Femur (tissue), 1 donor: Measurements from ENCODE around the gene GFAP.
A peak's percentile ranks its signal among the peaks of the same experiment; 100 is the strongest.

Source experiments
- DNase-seq: peaks from one replicate; pipeline ENCODE4 v3.0.0-alpha.2; 2017

The GFAP gene

DNA sequence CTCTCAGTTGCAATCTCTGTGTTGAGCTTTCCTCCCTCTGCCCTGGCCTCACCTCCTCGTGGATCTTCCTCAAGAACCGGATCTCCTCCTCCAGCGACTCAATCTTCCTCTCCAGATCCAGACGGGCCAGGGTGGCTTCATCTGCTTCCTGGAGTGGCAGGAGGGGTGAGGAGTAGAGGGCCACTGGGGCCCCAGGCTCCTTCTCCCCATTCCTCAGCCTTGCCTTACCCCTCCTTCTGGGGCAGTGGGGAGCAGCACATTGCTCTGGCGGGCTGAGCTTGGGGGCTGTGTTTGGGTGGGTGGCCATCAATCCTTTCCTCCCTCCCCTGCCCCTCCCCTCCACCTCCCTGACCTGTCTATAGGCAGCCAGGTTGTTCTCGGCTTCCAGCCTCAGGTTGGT, 1.6 kb downstream of the GFAP start:
- DNase-seq: no peak

DNA sequence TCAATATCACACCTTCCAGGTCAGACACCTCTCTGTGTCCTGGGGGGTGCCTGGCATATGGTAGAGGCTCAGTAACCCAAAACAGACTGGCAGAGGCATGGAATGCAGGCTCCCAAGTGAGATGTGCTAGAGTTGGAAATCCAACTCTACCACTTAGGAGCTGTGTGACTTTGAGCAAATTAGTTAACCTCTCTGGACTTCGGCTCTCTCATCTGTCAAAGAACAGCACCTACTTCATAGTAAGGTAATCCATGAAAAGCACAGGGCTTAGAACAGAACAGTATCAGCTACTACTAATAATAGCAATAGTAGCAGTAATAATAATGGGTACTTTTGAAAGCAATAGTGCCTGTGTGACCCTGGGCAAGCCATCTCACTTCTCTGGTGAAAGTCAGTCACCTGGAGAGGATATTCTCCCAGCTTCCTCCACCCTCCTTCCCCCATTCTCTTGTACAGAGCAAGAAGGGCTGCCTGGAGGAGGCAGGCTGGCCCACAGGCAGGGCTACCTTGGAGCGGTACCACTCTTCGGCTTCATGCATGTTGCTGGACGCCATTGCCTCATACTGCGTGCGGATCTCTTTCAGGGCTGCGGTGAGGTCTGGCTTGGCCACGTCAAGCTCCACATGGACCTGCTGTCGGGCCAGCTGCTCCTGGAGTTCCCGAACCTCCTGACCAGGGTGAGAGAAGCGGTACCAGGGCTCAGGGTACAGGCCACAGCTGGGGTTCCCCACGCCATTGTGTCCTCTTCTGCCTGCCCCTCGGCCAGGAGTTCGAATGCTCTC, 2.3 kb downstream of the GFAP start:
- no peak for DNase-seq

DNA sequence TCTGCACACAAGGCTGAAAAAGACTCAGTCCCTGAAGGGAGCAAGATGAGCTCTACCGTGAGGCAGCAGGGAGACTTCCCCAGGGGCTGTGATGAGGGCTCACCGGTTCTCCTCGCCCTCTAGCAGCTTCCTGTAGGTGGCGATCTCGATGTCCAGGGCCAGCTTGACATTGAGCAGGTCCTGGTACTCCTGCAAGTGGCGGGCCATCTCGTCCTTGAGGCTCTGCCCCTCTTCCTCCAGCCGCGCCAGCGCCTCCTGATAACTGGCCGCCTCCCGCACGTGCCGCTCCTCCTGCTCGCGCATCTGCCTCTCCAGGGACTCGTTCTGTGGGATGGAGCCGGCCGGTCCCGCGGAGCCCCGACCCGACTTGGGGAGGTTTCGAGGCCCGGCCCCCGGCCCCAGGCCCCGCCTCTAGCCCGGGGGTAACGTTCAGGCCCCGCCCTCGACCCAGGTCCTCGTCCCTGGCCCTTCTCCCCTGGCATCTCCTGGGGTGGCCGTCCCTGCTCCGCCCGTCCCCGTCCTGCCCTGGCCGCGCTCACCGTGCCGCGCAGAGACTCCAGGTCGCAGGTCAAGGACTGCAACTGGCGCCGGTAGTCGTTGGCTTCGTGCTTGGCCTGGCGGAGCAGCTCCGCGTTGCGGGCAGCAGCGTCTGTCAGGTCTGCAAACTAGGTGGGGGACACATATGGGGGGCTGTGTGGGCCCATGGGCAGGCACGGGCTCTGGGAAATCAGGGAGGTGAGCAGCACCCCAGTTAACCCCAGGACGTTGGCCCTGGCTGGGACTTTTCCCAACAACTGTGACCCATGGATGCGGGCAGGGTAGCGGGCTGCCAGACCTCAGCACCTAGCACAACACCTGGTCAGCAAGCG, 3.9 kb downstream of the GFAP start:
- DNase-seq: no peak

DNA sequence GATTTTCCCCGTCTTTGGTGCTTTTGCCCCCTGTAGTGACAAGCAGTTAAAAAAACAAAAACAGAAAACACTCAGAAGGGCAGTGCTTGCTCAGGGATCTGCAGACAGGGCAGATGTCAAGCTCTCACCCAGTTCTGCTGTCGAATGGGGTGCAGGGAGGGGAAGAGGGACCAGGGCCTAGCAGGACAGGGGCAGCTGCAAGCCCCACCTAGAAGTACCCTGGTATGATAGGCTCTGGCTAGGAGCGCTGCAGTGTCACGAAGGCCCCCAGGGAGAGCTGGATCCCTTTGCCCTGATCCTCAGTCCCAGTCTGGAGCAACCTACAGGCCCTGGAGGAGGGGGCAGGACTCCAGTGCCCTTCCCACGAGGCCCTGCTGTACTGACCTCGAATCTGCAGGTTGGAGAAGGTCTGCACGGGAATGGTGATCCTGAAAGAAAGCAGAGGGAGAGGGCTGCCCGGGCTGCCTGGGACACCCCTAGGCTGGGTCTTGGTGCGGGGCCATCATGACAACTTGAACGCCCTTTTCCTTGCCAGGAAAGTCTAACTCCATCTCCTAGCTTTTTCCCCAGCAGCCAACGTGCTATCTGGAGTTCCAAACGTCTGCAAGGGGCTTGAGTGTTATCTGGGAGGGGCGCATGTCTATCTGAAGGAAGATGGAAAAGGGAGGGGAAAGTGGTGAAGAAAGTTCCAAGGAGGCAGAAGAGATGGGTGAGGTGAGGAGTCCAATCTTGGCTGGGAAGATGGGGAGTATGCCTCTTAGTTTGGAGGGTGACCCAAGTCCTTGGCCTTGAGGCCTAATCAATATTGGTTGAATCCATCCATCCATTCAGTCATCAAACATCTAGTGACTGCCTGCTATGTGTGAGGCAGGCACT, 4.8 kb downstream of the GFAP start:
- no peak for DNase-seq

DNA sequence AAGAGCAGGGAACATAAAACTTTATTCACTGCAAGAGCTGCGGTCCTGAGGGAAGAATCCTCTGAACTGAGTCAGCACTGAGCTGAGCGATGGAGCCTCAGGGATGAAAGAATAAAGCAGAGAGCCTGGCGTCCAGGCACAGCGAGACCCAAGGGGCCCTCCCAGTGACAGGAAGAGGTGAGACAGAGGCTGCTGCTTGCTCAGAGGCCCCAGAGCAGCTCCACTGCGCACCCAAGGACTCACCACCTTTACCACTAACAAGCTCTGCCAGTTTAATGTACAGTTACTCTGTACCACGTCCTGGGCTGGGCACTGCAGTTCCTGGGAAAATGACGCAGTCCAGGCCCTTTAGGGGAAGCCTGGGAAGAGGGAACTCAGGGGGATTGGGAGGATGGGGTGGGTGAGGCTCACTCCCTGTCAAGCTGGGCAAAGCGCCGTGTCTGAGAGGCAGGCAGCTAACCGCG, 5.6 kb downstream of the GFAP start:
- peak; percentile 32 for DNase-seq

DNA sequence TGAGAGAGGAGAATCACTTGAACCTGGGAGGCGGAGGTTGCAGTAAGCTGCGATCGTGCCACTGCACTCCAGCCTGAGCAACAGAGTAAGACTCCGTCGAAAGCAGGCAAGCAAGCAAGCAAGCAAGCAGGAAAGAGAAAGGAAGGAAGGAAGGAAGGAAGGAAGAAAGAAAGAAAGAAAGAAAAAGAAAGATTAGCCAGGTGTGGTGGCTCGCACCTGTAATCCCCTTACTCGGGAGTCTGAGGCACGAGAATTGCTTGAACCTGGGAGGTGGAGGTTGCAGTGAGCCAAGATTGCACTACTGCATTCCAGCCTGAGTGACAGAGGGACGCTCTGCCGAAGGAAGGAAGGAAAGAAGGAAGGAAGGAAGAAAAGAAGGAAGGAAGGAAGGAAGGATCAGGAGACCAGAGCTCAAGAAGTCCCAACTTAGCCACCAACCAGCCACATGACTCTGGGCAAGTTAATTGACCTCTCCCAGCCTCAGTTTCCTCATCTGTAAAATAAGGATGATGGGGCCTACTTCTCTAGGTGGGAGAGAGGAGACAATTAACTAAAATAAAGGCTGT, 6.5 kb downstream of the GFAP start:
- no peak for DNase-seq

DNA sequence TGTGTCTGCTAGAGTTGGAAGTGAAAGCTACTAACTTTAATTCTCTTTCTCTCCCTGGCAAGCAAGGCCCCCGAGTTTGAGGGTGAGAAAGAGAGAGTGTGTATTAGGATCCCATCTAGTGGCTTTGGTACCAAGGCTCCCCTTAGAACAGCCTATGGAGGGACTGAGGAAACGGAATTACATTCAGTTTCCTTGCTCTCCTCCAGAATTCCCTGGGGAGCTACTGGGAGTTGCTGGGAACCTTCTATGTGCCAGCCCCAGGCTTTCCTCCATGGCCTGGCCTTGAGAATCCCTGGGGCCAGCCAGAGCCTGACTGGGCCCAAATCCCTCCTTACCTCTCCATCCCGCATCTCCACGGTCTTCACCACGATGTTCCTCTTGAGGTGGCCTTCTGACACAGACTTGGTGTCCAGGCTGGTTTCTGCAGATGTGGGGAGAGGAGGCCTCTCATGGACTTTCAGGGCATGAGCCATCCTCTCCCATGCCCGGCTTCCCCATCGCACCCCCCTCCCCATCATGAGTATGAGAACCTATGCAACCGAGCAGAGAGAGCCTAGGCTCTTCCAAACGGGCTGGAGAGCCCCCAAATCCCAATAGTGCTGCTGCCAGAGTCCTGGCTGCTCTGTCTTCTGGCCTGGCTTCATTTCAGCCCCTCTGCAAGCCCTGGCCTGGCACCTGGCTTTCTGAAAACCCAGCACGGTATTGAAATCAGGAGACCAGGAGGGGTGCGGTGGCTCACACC, 7.4 kb downstream of the GFAP start:
- no peak for DNase-seq

DNA sequence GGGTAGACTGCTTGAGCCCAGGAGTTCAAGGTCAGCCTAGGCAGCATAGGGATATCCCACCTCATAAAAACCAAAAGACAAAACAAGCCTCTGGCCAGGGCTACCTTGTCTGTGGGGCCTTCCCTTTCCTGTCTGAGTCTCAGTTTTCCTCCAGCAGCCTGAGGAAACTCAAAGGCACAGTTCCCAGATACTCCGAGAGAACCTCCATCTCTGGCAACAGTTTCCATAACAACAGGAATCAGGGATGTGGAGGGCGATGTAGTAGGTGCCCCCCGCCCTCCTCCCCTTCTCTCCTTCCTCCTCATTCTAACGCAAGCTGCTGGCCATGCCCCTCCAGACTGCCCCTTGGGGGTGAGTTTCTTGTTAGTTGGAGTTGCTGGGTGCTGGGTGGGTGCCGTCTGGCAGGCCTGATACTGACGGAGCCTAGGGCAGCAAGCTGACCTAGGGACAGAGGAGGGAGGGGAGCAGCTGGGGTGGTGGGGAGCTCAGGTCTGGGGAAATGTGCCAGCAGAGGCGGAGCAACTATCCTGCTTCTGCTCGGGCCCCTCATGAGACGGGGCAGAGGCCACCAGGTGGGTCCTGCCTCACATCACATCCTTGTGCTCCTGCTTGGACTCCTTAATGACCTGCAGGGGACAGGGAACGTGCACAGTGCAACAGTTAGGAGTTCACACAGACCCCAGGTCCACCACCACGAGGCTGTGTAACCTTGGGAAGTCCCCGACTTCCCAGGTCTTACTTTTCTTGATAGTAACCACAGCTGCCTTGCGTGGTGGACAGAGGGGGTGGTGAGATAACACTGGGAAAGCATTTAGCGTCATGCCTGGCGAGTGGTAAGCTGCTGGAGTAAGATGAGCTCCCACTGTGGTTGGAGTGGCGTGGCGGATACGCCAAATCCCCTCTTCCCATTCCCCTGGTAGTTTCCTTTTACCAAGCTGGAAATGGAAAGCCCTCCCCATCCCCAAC, 8.3 kb downstream of the GFAP start:
- DNase-seq: peak; percentile 46

DNA sequence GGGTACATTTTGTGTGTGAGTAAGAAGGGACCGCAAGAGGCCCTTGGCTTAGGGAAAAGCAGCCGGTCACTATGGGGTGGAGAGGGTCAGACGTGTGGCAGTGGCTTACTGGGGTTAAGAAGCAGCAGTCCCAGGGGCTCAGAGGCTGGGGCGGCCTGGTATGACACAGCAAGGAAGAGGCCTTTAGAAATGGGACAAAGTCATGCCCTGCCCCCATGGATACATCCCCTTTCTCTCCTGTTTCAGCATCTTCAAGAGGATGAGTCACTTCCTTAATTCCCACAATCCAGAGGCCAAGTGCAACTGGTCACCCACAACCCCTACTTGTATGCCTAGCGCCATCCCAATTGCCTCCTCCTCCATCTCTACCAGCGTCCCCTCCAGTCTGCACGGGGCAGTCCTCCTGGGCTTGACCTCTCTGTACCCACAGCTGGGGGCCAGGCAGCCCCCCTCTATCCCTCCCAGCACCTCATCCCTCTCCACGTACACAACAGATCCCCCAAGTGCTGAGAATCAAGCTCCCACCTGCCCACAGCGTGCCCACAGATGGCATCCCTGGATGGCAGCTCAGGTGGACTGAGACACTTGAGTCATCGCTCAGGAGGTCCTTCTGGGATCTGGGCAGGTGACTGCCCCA, 9.2 kb downstream of the GFAP start:
- peak; percentile 30 for DNase-seq

DNA sequence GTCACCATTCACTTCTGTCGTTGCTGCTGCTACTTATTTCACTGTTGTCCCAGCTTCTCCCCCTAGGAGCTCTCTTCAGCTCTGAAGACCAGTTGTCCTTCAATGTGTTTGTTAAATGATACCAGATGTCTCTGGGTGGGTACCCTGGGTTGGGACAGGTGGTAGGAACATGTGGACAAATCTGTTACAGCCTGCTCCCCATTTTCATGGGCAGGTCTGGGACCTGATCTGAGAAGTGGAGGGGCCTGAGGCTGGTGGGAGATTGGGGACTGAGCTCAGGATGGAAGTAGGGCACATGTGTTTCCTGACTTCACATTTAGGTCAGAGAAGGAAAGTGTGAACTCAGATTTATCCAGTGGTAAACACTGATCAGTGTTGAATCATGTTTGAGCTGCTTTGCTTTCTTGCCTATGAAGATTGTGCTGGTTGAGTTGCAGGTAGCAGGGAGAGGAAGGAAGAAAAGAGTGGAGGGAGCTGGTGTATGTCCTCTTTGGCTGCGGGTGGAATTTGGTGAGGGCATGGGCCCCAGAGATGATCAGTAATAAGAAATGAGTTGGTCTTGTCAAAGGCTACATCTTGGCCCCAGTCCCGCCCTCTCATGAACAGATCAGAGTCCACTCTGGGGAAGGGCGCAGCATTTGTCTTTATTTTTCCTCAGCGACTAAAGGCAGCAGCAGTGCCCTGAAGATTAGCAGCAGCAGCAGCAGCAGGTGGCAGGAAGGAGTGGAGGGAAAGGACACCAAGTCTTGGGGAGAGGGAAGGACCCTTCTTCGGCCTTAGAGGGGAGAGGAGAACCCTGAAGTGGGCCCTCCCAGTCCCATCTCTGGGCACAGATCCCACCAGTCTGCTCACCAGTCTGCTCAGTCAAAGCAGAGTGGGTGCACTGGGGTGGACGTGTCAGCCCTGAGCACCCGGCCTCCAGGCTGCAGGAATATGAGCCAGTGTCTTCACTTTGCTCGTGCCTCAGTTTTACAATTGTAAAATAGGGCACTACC, 10.0 kb downstream of the GFAP start:
- no peak for DNase-seq

DNA sequence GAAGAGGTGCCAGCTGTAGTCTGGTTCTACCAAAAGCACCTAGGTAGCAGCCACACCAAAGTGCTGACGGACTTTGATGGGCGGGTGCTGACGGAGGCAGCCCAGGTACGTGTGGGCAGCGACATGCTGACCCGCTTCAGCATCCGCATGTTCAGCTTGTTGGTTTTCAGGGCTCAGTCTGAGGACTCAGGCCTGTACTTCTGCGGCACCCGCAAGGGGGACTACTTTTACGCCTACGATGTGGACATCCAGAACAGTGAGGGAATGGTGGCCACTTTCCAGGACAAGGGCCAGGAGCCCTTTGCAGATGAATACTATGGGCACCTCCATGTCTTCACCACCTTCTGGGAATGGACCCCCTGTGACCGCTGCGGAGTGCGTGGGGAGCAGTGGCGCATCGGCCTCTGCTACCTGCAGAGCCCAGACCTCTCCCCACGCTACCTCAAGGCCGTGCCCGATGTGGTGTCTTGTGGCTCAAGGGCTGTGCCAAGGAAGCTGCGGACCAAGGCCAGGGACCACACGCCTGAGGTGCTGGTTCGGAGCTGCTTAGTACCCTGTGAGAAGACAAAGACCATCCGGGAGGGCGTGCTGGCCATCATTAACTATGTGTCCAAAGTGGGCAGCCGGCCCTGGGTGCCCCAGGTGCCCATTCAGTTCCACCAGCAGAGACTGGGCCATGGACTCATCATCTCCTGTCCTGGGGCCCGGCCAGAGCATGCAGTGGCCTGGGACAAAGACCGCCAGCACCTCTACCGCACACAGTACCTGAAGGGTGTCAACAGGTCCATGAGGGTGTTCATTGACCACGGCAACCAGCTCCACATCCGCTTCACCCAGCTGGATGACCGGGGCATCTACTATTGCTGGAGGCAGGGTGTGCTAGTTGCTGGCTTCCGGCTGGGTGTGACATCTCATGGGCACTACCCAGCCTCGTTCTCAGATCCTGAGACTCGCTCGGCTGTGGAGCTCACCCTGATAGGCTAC, 11.0 kb downstream of the GFAP start:
- no peak for DNase-seq

DNA sequence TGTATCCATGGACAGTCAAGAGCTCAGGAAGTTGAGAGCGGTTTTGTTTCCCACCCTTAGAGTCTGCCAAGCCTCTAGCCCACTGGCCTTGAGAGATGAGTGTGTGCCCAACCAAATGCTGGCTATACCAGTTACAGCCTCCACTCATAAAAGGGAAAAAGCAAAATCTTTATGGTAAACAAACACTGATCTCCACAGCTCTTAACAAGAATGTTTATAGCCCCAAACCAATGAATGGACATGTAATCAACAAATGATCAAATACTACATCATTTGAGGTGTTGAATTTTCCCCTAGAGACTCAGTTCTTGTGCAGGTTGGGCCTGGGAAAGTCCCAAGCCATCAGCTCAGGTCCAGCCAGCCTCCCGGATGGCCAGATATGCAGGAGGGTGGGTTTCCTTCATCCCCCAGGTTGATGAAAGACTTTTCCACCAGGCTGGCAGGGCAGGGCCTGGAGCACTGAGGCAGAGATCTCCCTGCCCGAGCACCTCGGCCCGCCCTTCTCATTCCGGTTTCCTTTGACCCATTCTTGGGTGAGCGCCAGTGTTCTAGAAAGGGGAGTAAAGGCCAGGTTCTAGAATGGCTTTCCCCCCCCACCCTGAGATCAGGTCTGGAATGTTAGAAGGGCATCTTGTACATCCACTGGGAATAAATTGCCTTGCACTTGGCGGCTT, 12.2 kb downstream of the GFAP start:
- DNase-seq: peak; percentile 26

DNA sequence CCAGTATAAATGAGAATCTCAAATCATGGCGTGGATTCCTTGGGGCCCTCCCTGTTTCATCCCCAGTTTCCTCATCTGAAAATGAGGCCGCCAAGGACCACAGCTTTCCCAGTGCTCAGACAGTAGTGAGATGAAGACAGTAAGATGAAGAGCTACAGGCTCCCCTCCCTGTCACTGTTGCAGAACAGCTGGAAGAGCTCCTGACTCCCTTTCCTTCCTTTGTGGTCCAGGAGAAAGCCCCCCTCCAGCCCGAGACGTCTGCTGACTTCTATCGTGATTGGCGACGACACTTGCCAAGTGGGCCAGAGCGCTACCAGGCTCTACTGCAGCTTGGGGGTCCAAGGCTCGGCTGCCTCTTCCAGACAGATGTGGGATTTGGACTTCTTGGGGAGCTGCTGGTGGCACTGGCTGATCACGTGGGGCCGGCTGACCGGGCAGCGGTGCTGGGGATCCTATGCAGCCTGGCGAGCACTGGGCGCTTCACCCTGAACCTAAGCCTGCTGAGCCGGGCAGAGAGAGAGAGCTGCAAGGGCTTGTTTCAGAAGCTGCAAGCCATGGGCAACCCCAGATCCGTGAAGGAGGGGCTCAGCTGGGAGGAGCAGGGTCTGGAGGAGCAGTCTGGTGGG, 13.1 kb downstream of the GFAP start:
- DNase-seq: peak; percentile 18

DNA sequence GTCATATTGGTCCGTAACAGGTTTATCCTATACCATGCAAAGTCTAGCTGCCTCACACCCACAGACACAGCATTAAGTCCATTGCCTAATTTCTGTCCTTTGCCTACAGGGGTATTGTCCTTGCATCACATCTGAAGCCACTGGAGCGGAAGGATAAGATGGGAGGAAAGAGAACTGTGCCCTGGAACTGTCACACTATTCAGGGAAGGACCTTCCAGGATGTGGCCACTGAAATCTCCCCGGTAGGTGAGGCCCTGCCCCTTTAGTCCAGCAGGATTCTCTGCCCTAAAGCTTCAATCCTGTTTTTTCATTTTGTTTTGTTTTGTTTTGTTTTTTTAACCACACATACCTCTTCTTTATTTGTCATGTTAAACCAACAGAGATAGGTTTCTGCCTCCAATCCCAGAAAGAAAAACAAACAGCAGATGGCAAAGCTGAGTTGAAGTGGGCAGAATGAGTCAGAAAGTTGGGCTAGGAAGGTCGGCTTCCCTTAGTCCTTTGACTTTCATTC, 13.8 kb downstream of the GFAP start:
- DNase-seq: no peak

DNA sequence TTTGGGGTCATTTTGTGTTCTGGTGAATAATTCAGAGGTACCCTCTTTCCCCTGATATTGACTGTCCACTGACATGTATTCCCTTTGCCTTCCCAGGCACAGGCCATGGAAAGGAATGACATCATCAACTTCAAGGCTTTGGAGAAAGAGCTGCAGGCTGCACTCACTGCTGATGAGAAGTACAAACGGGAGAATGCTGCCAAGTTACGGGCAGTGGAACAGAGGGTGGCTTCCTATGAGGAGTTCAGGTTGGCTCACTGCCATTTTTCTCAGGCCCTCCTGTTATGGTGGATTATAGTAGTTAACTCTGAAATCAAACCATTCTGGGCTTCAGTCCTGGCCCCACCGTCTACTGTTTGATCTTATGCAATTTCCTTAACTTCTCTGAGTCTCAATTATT, 14.4 kb downstream of the GFAP start:
- DNase-seq: peak; percentile 51

DNA sequence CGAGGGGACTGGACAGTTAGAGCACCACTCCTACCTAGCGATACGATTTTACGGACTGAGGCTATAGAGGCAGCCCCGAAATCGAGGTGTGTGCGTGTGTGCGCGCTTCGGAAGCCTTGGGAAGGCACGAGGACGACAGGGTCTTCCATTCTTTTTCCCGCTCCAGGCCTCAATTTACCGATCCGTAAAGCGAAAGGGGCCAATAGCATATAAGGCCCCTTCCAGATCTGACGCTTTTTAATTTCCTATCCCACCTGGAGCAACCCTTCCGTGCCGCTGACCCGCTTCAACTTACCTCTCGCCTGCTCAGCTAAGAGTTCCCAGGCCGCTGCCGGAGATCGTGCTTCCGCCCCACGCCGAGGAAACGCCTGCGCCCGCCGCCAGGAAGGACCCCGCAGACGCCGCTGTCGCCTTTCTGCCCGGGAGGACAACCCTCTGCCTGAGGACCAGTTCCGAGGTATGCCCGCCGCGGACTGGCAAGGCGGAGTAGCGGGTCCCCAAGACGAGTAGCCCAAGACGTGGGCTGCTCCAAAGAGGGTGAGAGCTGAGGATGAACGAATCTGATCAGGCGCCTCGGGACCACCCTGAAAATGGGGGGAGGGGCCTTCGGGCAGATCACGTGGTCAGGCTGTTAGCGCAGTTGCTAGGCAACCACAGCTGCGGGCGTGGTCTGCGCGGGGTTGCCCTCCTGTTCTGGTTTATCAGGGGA, 16.1 kb downstream of the GFAP start, which contains the start of gene EFTUD2:
Gene EFTUD2 (minus strand): TSS at position 372 of the 709 bp plus-strand sequence. CDS start 4,924 bp downstream, outside the sequence.
- DNase-seq: peak; percentile 95
